ENCODE data around the gene GALNT18.

Gene GALNT18

GRCh38 chr11:11532574-11532973 is 89.2 kb downstream of the GALNT18 start:
- DNase-seq (ENCODE audit: low read depth in 2 of 2) = no peak

- no peak for DNase-seq (ENCODE audit: low read depth in 2 of 2)
Measured at GRCh38 chr11:11531131-11531908, 90.5 kb downstream of the GALNT18 start.

- DNase-seq (ENCODE audit: low read depth in 2 of 2) = no peak
Measured at GRCh38 chr11:11528986-11529385, 92.8 kb downstream of the GALNT18 start.

GRCh38 chr11:11525283-11525682 is 96.5 kb downstream of the GALNT18 start:
- DNase-seq (ENCODE audit: low read depth in 2 of 2) = no peak

- no peak for DNase-seq (ENCODE audit: low read depth in 2 of 2)
Measured at GRCh38 chr11:11524436-11525061, 97.3 kb downstream of the GALNT18 start.

- no peak for DNase-seq (ENCODE audit: low read depth in 2 of 2)
Measured at GRCh38 chr11:11522591-11522990, 99.2 kb downstream of the GALNT18 start.

- no peak for DNase-seq (ENCODE audit: low read depth in 2 of 2)
Measured at GRCh38 chr11:11521306-11522002, 100.4 kb downstream of the GALNT18 start.

- no peak for DNase-seq (ENCODE audit: low read depth in 2 of 2)
Measured at GRCh38 chr11:11520231-11521015, 101.4 kb downstream of the GALNT18 start.

GRCh38 chr11:11519184-11519583 is 102.6 kb downstream of the GALNT18 start:
- DNase-seq (ENCODE audit: low read depth in 2 of 2) = no peak

- no peak for DNase-seq (ENCODE audit: low read depth in 2 of 2)
Measured at GRCh38 chr11:11514246-11514645, 107.6 kb downstream of the GALNT18 start.

- DNase-seq (ENCODE audit: low read depth in 2 of 2) = no peak
Measured at GRCh38 chr11:11513422-11513821, 108.4 kb downstream of the GALNT18 start.

- no peak for DNase-seq (ENCODE audit: low read depth in 2 of 2)
Measured at GRCh38 chr11:11512929-11513328, 108.9 kb downstream of the GALNT18 start.

GRCh38 chr11:11512502-11512901 is 109.3 kb downstream of the GALNT18 start:
- no peak for DNase-seq (ENCODE audit: low read depth in 2 of 2)

- no peak for DNase-seq (ENCODE audit: low read depth in 2 of 2)
Measured at GRCh38 chr11:11512090-11512489, 109.7 kb downstream of the GALNT18 start.

GRCh38 chr11:11510939-11511338 is 110.9 kb downstream of the GALNT18 start:
- peak in 1 of 2 experiments; percentile 1 for DNase-seq (ENCODE audit: low read depth in 2 of 2)

GRCh38 chr11:11505692-11506091 is 116.1 kb downstream of the GALNT18 start:
- no peak for DNase-seq (ENCODE audit: low read depth in 2 of 2)

- no peak for DNase-seq (ENCODE audit: low read depth in 2 of 2)
Measured at GRCh38 chr11:11505190-11505589, 116.6 kb downstream of the GALNT18 start.

- DNase-seq (ENCODE audit: low read depth in 2 of 2) = no peak
Measured at GRCh38 chr11:11504071-11504470, 117.7 kb downstream of the GALNT18 start.

GRCh38 chr11:11502263-11502861 is 119.4 kb downstream of the GALNT18 start:
- DNase-seq (ENCODE audit: low read depth in 2 of 2) = no peak

- no peak for DNase-seq (ENCODE audit: low read depth in 2 of 2)
Measured at GRCh38 chr11:11501546-11502262, 120.1 kb downstream of the GALNT18 start.
